Natural killer cell treated with Interleukin-12 subunit alpha and Interleukin-12 subunit beta and Interleukin-15 and Interleukin-18, amount 100 ng/mL, for 72 hours (primary cell): Measurements from ENCODE around the gene CEACAM16. TPM values are rescaled to one million over a fixed set of nuclear protein-coding genes. Genes with fewer than 3 reads are reported as not detected.
"Not testable (repeated sequence)": the region's sequence is repeated elsewhere in the genome, so short reads cannot be mapped to it uniquely, and the experiment has no call there.

Experiments
- ATAC-seq, 2 donors: fragments of 150-1000 bp; cut with Tn5 transposase in 1 of 2; sonication (Bioruptor Pico), chemical (Tn5 transposase) in 1 of 2; 2 replicates each; pipeline ENCODE4 v1.10.0; 2021
- DNase-seq: peaks from one replicate; pipeline ENCODE4 v3.0.0; 2022; ENCODE audit warnings: low spot score
- H3K27ac Mint-ChIP-seq, 2 donors: 1 replicate in 1 of 2; 2 replicates in 1 of 2; pipeline ENCODE4 v1.8.0; 2022; ENCODE audit warnings: mixed read lengths in 2 of 2, mild to moderate bottlenecking in 1 of 2, moderate library complexity in 1 of 2
- H3K27me3 Mint-ChIP-seq, 2 donors: 1 replicate in 1 of 2; 2 replicates in 1 of 2; pipeline ENCODE4 v1.8.0; 2022; ENCODE audit warnings: mixed read lengths in 2 of 2
- H3K36me3 Mint-ChIP-seq: one replicate; pipeline ENCODE4 v1.8.0; 2022; ENCODE audit warnings: mixed read lengths
- H3K4me1 Mint-ChIP-seq, 2 donors: 1 replicate in 1 of 2; 2 replicates in 1 of 2; pipeline ENCODE4 v1.8.0; 2022; ENCODE audit warnings: low read depth in 2 of 2, mixed read lengths in 2 of 2, mild to moderate bottlenecking in 1 of 2
- H3K4me3 Mint-ChIP-seq: one replicate; pipeline ENCODE4 v1.8.0; 2022; ENCODE audit warnings: mixed read lengths
- H3K9me3 Mint-ChIP-seq: 2 replicates; pipeline ENCODE4 v1.8.0; 2022; ENCODE audit warnings: mixed read lengths
- total RNA-seq, 2 donors: library from RNA; stranded (reverse); gene quantifications; one replicate each; pipeline ENCODE4 v1.2.3, GENCODE V29; 2022

CEACAM16 gene
- total RNA-seq, 2 donors from 2014 or later, result not detected

GRCh38 chr19:44718441-44719261 lies 19.7 kb downstream of the CEACAM16 start:
- ATAC-seq (no peak), DNase-seq (peak; percentile 8)
- Mint-ChIP-seq H3K36me3 (peaks cover 17% of the 10 kb centered on the region), H3K9me3 (peaks cover 3% of the 10 kb centered on the region), H3K27me3 (no peaks in the 10 kb centered on the region), H3K27ac (peak overlapping the region in 1 of 2 donors; percentile 84), H3K4me1 (peaks cover 17 to 22% of the 10 kb centered on the region in 2 donors), H3K4me3 (no peak overlapping the region)

GRCh38 chr19:44719262-44719701 lies 20.3 kb downstream of the CEACAM16 start:
- no peak overlapping the region for H3K27ac Mint-ChIP-seq
- peaks cover 3% of the 10 kb centered on the region for H3K9me3 Mint-ChIP-seq
- DNase-seq, result peak; percentile 22
- peaks cover 24 to 29% of the 10 kb centered on the region in 2 donors for H3K4me1 Mint-ChIP-seq
- H3K36me3 Mint-ChIP-seq, result peaks cover 15% of the 10 kb centered on the region
- H3K27me3 Mint-ChIP-seq, result no peaks in the 10 kb centered on the region
- no peak overlapping the region for H3K4me3 Mint-ChIP-seq
- no peak for ATAC-seq

GRCh38 chr19:44720396-44720795 lies 21.4 kb downstream of the CEACAM16 start:
- not testable (repeated sequence) for ATAC-seq, H3K4me3 Mint-ChIP-seq, H3K27me3 Mint-ChIP-seq, DNase-seq, H3K36me3 Mint-ChIP-seq, H3K9me3 Mint-ChIP-seq
- H3K4me1 Mint-ChIP-seq, result peaks cover 31 to 37% of the 10 kb centered on the region in 2 donors
- H3K27ac Mint-ChIP-seq, result peak overlapping the region in 1 of 2 donors; percentile 37

GRCh38 chr19:44720945-44721344 lies 22.0 kb downstream of the CEACAM16 start:
- H3K27ac Mint-ChIP-seq, result peak overlapping the region in 1 of 2 donors; percentile 37
- peaks cover 31 to 41% of the 10 kb centered on the region in 2 donors for H3K4me1 Mint-ChIP-seq
- H3K36me3 Mint-ChIP-seq, result no peaks in the 10 kb centered on the region
- H3K9me3 Mint-ChIP-seq, result no peaks in the 10 kb centered on the region
- no peaks in the 10 kb centered on the region for H3K27me3 Mint-ChIP-seq
- ATAC-seq (no peak), DNase-seq (peak; percentile 18)
- no peak overlapping the region for H3K4me3 Mint-ChIP-seq

GRCh38 chr19:44721369-44721768 lies 22.4 kb downstream of the CEACAM16 start:
- not testable (repeated sequence) for H3K4me3 Mint-ChIP-seq, H3K9me3 Mint-ChIP-seq

GRCh38 chr19:44722131-44723121 lies 23.5 kb downstream of the CEACAM16 start:
- Mint-ChIP-seq H3K4me3 (peak overlapping the region; percentile 67), H3K27ac (peak overlapping the region; percentile 53 to 82), H3K36me3 (no peaks in the 10 kb centered on the region), H3K9me3 (no peaks in the 10 kb centered on the region), H3K4me1 (peaks cover 31 to 41% of the 10 kb centered on the region in 2 donors), H3K27me3 (no peaks in the 10 kb centered on the region)
- ATAC-seq (peak; percentile 56 to 68), DNase-seq (peak; percentile 75)

More at GRCh38 chr19:44721369-44721768, 22.4 kb downstream of the CEACAM16 start:
- ATAC-seq, DNase-seq, H3K36me3 Mint-ChIP-seq, H3K27me3 Mint-ChIP-seq: not testable (repeated sequence)
- Mint-ChIP-seq H3K27ac (peak overlapping the region in 1 of 2 donors; percentile 37), H3K4me1 (peaks cover 31 to 41% of the 10 kb centered on the region in 2 donors)

- H3K4me1 Mint-ChIP-seq, result peaks cover 41 to 47% of the 10 kb centered on the region in 2 donors
- H3K27ac Mint-ChIP-seq, result peak overlapping the region; percentile 61 to 82
- DNase-seq (no peak), ATAC-seq (peak; percentile 64)
- H3K36me3 Mint-ChIP-seq, result no peaks in the 10 kb centered on the region
- H3K4me3 Mint-ChIP-seq, result peak overlapping the region; percentile 67
- no peaks in the 10 kb centered on the region for H3K9me3 Mint-ChIP-seq
- no peaks in the 10 kb centered on the region for H3K27me3 Mint-ChIP-seq
Measured at GRCh38 chr19:44723299-44723951, 24.5 kb downstream of the CEACAM16 start.

- peak; percentile 86 for DNase-seq
- Mint-ChIP-seq H3K36me3 (no peaks in the 10 kb centered on the region), H3K4me1 (peaks cover 42 to 48% of the 10 kb centered on the region in 2 donors), H3K9me3 (no peaks in the 10 kb centered on the region), H3K4me3 (peak overlapping the region; percentile 67), H3K27me3 (no peaks in the 10 kb centered on the region), H3K27ac (peak overlapping the region; percentile 61 to 82)
- ATAC-seq, result peak; percentile 84 to 87
Measured at GRCh38 chr19:44723952-44724319, 25.0 kb downstream of the CEACAM16 start.

- ATAC-seq (peak in 1 of 2 donors; percentile 65), DNase-seq (peak; percentile 69)
- Mint-ChIP-seq H3K9me3 (no peaks in the 10 kb centered on the region), H3K4me3 (no peak overlapping the region), H3K27ac (peak overlapping the region in 1 of 2 donors; percentile 82), H3K36me3 (no peaks in the 10 kb centered on the region), H3K4me1 (peaks cover 42 to 48% of the 10 kb centered on the region in 2 donors), H3K27me3 (peaks cover 0 to 2% of the 10 kb centered on the region in 2 donors)
Measured at GRCh38 chr19:44725251-44725650, 26.3 kb downstream of the CEACAM16 start.

GRCh38 chr19:44725684-44726083 lies 26.7 kb downstream of the CEACAM16 start:
- Mint-ChIP-seq H3K4me1 (peaks cover 42 to 48% of the 10 kb centered on the region in 2 donors), H3K36me3 (no peaks in the 10 kb centered on the region), H3K4me3 (peak overlapping the region; percentile 4)

GRCh38 chr19:44726465-44726864 lies 27.5 kb downstream of the CEACAM16 start:
- no peak for ATAC-seq
- Mint-ChIP-seq H3K27me3 (peaks cover 0 to 2% of the 10 kb centered on the region in 2 donors), H3K4me3 (peak overlapping the region; percentile 4), H3K9me3 (no peaks in the 10 kb centered on the region), H3K36me3 (no peaks in the 10 kb centered on the region), H3K4me1 (peaks cover 42 to 47% of the 10 kb centered on the region in 2 donors), H3K27ac (peak overlapping the region; percentile 35 to 45)
- DNase-seq, result peak; percentile 34

More at GRCh38 chr19:44725684-44726083, 26.7 kb downstream of the CEACAM16 start:
- H3K27ac Mint-ChIP-seq, result peak overlapping the region in 1 of 2 donors; percentile 45
- peak; percentile 23 for DNase-seq
- peaks cover 0 to 2% of the 10 kb centered on the region in 2 donors for H3K27me3 Mint-ChIP-seq
- H3K9me3 Mint-ChIP-seq, result no peaks in the 10 kb centered on the region
- no peak for ATAC-seq

- Mint-ChIP-seq H3K27me3 (peaks cover 0 to 8% of the 10 kb centered on the region in 2 donors), H3K4me3 (peak overlapping the region; percentile 57), H3K27ac (peak overlapping the region; percentile 7 to 42), H3K36me3 (no peaks in the 10 kb centered on the region), H3K9me3 (no peaks in the 10 kb centered on the region), H3K4me1 (peaks cover 29 to 40% of the 10 kb centered on the region in 2 donors)
- ATAC-seq, result peak; percentile 54 to 72
- DNase-seq, result no peak
Measured at GRCh38 chr19:44728178-44728577, 29.2 kb downstream of the CEACAM16 start.

GRCh38 chr19:44729516-44730033 lies 30.6 kb downstream of the CEACAM16 start:
- no peak for DNase-seq
- H3K27ac Mint-ChIP-seq, result no peak overlapping the region
- no peaks in the 10 kb centered on the region for H3K9me3 Mint-ChIP-seq
- ATAC-seq, result no peak
- H3K4me3 Mint-ChIP-seq, result no peak overlapping the region
- no peaks in the 10 kb centered on the region for H3K36me3 Mint-ChIP-seq
- peaks cover 0 to 8% of the 10 kb centered on the region in 2 donors for H3K27me3 Mint-ChIP-seq
- H3K4me1 Mint-ChIP-seq, result peaks cover 17 to 27% of the 10 kb centered on the region in 2 donors
